SK-N-SH (cell line): ENCODE data around the gene CASK. TPM values are rescaled to one million over a fixed set of nuclear protein-coding genes. Genes with fewer than 3 reads are reported as not detected.

ENCODE experiments used
- CTCF ChIA-PET: fragments of 300-600, 350-600 bp; formaldehyde crosslinking; extraction: SDS; loops from one replicate; lab custom pipeline; 2021; lab: Yijun Ruan, JAX
- POLR2A ChIA-PET: fragments of 350-600 bp; sonication (Branson Sonifier 250); formaldehyde crosslinking; extraction: SDS; loops from one replicate; lab custom pipeline; 2020; ENCODE audit warnings: antibody characterized with exemption, inconsistent platforms; lab: Yijun Ruan, JAX
- DNase-seq: peaks from one replicate; pipeline ENCODE4 v3.0.0; 2012
- H2AFZ ChIP-seq: fragments of 200-600 bp; sonication (generic); 2 replicates; pipeline ENCODE4 v1.8.1; 2016; ENCODE audit warnings: antibody characterized with exemption, mild to moderate bottlenecking, low read depth
- H3F3A ChIP-seq: fragments of 200-600 bp; sonication (generic); replicated peaks from 2 replicates; pipeline ENCODE3; 2016; ENCODE audit warnings: antibody characterized with exemption, mild to moderate bottlenecking; ENCODE audit not compliant: insufficient read depth
- H3K27ac ChIP-seq, 2 experiments: fragments of 200-500 bp in 1 of 2; fragments of 200-600 bp in 1 of 2; sonication (Bioruptor generic) in 1 of 2; sonication (generic), shearing (Covaris generic) in 1 of 2; 2 replicates each; pipeline versions ENCODE4 v1.5.1 to v1.6.1; 2014 to 2016; ENCODE audit warnings: low read depth in 2 of 2, inconsistent platforms in 1 of 2, low read length in 1 of 2, mild to moderate bottlenecking in 1 of 2, mixed read lengths in 1 of 2
- H3K27me3 ChIP-seq: fragments of 200-600 bp; sonication (generic), shearing (Covaris generic); 2 replicates; pipeline ENCODE4 v1.6.1; 2016; ENCODE audit warnings: mixed run types; ENCODE audit not compliant: insufficient read depth
- H3K36me3 ChIP-seq, 2 experiments: fragments of 200-500 bp in 1 of 2; fragments of 200-600 bp in 1 of 2; sonication (Bioruptor generic) in 1 of 2; sonication (generic) in 1 of 2; replicated peaks in 1 of 2; 2 replicates each; pipeline versions ENCODE3 to v1.5.1; 2014 to 2016; ENCODE audit warnings: low read length in 1 of 2, mild to moderate bottlenecking in 1 of 2; ENCODE audit not compliant: insufficient read depth in 2 of 2, control insufficient read depth in 1 of 2
- H3K4me1 ChIP-seq, 2 experiments: fragments of 200-500 bp in 1 of 2; fragments of 200-600 bp in 1 of 2; sonication (Bioruptor generic) in 1 of 2; sonication (generic), shearing (Covaris generic) in 1 of 2; 2 replicates each; pipeline versions ENCODE4 v1.5.1 to v1.6.1; 2014 to 2016; ENCODE audit warnings: low read depth in 1 of 2, low read length in 1 of 2, mixed run types in 1 of 2; ENCODE audit not compliant: insufficient read depth in 2 of 2, control insufficient read depth in 1 of 2
- H3K4me2 ChIP-seq: fragments of 200-600 bp; sonication (generic), shearing (Covaris generic); 2 replicates; pipeline ENCODE4 v1.6.1; 2017; ENCODE audit warnings: mixed run types
- H3K4me3 ChIP-seq, 2 experiments: fragments of 200-500 bp in 1 of 2; fragments of 200-600 bp in 1 of 2; sonication (Bioruptor generic) in 1 of 2; sonication (generic), shearing (Covaris generic) in 1 of 2; 2 replicates each; pipeline versions ENCODE4 v1.5.1 to v1.8.1; 2014 to 2016; ENCODE audit warnings: low read depth in 2 of 2, inconsistent platforms in 1 of 2, low read length in 1 of 2, mild to moderate bottlenecking in 1 of 2, mixed read lengths in 1 of 2, moderate library complexity in 1 of 2
- H3K79me2 ChIP-seq: fragments of 200-600 bp; sonication (generic); 2 replicates; pipeline ENCODE4 v1.8.1; 2017; ENCODE audit warnings: mild to moderate bottlenecking; ENCODE audit not compliant: insufficient read depth
- H3K9ac ChIP-seq: fragments of 200-600 bp; sonication (generic); 2 replicates; pipeline ENCODE4 v1.6.1; 2017; ENCODE audit warnings: mixed run types
- H3K9me2 ChIP-seq: fragments of 200-600 bp; sonication (generic); 2 replicates; pipeline ENCODE4 v1.6.1; 2017; ENCODE audit warnings: mixed run types
- H3K9me3 ChIP-seq: fragments of 200-600 bp; sonication (generic); 2 replicates; pipeline ENCODE4 v1.6.1; 2017; ENCODE audit warnings: mixed run types, mild to moderate bottlenecking, moderate library complexity
- H4K20me1 ChIP-seq: fragments of 200-600 bp; sonication (generic); 2 replicates; pipeline ENCODE4 v1.6.1; 2017; ENCODE audit warnings: mild to moderate bottlenecking, mixed run types; ENCODE audit not compliant: insufficient read depth
- CHD2 ChIP-seq: fragments of 150-350 bp; IDR thresholded peaks from 2 replicates; pipeline ENCODE4 v1.6.1; 2018; ENCODE audit warnings: low read length; ENCODE audit not compliant: partially characterized antibody
- CTCF ChIP-seq: fragments of 200-600 bp; sonication (generic); IDR thresholded peaks from 2 replicates; pipeline ENCODE4 v1.6.1; 2017; ENCODE audit warnings: antibody characterized with exemption, mild to moderate bottlenecking, moderate library complexity
- ELF1 ChIP-seq: IDR thresholded peaks from 2 replicates; pipeline ENCODE4 v1.4.0; 2012
- EP300 ChIP-seq, 2 experiments: IDR thresholded peaks; 2 replicates each; pipeline versions ENCODE4 v1.4.0 to v1.6.1; 2012; ENCODE audit warnings: borderline replicate concordance in 1 of 2, low read depth in 1 of 2, low read length in 1 of 2
- EZH2phosphoT487 ChIP-seq: fragments of 200-600 bp; sonication (generic); IDR thresholded peaks from 2 replicates; pipeline ENCODE4 v1.6.1; 2017; ENCODE audit warnings: low read depth, mixed run types, mild to moderate bottlenecking, antibody characterized with exemption, moderate library complexity, borderline replicate concordance
- FOXJ3 ChIP-seq: sonication (generic); formaldehyde crosslinking; IDR thresholded peaks from 2 replicates; pipeline ENCODE4 v1.5.1; 2020; ENCODE audit warnings: mild to moderate bottlenecking, missing genetic modification reagents
- FOXM1 ChIP-seq: IDR thresholded peaks from 2 replicates; pipeline ENCODE4 v1.4.0; 2012; ENCODE audit warnings: low read depth, mild to moderate bottlenecking
- GABPA ChIP-seq: IDR thresholded peaks from 2 replicates; pipeline ENCODE4 v1.4.0; 2012; ENCODE audit warnings: low read depth, mild to moderate bottlenecking
- JUND ChIP-seq: IDR thresholded peaks from 2 replicates; pipeline ENCODE4 v1.4.0; 2012
- MEF2A ChIP-seq: IDR thresholded peaks from 2 replicates; pipeline ENCODE4 v1.4.0; 2012; ENCODE audit warnings: low read depth, borderline replicate concordance
- MXI1 ChIP-seq: IDR thresholded peaks from 2 replicates; pipeline ENCODE4 v1.6.1; 2012; ENCODE audit warnings: mild to moderate bottlenecking, low read depth, low read length, improper control_type of control experiment
- NRF1 ChIP-seq: IDR thresholded peaks from 2 replicates; pipeline ENCODE4 v1.6.1; 2012; ENCODE audit warnings: low read depth, mild to moderate bottlenecking, low read length
- PBX3 ChIP-seq: IDR thresholded peaks from 2 replicates; pipeline ENCODE4; 2012
- POLR2AphosphoS5 ChIP-seq: IDR thresholded peaks from 2 replicates; pipeline ENCODE4 v1.6.1; 2012; ENCODE audit warnings: low read depth, low read length
- REST ChIP-seq: IDR thresholded peaks from 2 replicates; pipeline ENCODE4 v1.6.1; 2012; ENCODE audit warnings: mild to moderate bottlenecking, low read depth, low read length, moderate library complexity
- SMC3 ChIP-seq: IDR thresholded peaks from 2 replicates; pipeline ENCODE4 v1.6.1; 2012; ENCODE audit warnings: low read depth, low read length, improper control_type of control experiment
- USF1 ChIP-seq: IDR thresholded peaks from 2 replicates; pipeline ENCODE4 v1.4.0; 2012; ENCODE audit warnings: low read depth, borderline replicate concordance
- ZBTB33 ChIP-seq: IDR thresholded peaks from 2 replicates; pipeline ENCODE4 v1.4.0; 2012; ENCODE audit warnings: low read depth, borderline replicate concordance
- polyA plus RNA-seq, 3 experiments: library from polyadenylated mRNA; depleted of rRNA; stranded (reverse); fragments of >200 nt; gene quantifications; 2 replicates each; pipeline ENCODE4 v1.2.3, GENCODE V29; 2012
- TF ChIP-seq, protein P1 (sequence below): IDR thresholded peaks from 2 replicates; pipeline ENCODE4 v1.4.0; 2012; ENCODE audit warnings: low read depth

CASK gene
- polyA plus RNA-seq, 1 of the 3 experiments (the other 2 are of a cell fraction) = 7.0 TPM

DNA sequence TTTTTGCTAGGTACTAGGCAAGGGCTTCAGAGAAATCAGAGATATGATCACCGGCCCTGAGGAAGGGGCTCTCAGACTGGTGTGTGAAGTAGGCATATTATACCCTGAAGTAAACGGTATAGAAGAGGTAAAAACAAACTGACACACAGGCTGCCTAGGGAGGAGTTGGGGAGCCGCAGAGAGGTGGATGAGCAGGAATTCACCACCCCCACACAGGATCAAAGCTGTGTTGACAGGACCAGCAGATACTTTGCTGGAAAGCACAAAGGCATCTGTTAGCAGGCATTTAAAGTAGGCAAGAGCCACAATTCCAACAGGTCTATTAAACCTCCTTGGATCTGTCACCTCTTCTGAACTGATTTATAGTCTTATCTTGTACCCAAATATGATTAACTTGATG, 306.4 kb downstream of the CASK start (continued):
- TF ChIP-seq, protein P1, sequence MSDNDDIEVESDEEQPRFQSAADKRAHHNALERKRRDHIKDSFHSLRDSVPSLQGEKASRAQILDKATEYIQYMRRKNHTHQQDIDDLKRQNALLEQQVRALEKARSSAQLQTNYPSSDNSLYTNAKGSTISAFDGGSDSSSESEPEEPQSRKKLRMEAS = no peak
- TF ChIP-seq FOXJ3 (CRISPR knock-in tag) = no peak
- TF ChIP-seq JUND = no peak
- TF ChIP-seq FOXM1 = no peak
- no peak for TF ChIP-seq NRF1
- no peak for TF ChIP-seq USF1
- no peak for TF ChIP-seq ELF1
- no peak for TF ChIP-seq SMC3

DNA sequence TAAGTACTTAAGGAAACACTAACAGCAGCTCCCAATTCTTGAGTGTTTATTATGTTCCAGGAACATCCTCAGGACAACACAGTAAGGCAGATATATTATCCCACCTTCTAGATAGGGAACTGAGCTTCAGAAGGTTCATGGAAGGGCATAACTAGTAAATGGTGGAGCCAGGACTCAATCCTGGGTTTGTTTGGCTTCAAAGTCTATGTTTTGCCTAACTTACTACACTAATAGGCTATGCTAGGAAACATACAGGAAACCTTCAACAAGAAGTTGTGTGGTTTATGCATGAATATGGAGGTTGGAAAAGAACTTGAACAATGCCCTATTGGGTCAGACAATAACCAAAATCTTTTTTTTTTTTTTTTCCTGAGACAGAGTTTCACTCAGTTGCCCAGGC, 307.1 kb downstream of the CASK start:
- TF ChIP-seq CTCF = no peak
- no peak for TF ChIP-seq EP300 (IDR thresholded peaks at IDR 0.05; ENCODE audit: borderline replicate concordance in 1 of 2, low read depth in 1 of 2, low read length in 1 of 2)
- TF ChIP-seq FOXJ3 (CRISPR knock-in tag) = no peak
- no peak for TF ChIP-seq MEF2A
- TF ChIP-seq PBX3 = no peak
- no peak for TF ChIP-seq EZH2phosphoT487
- no peak for TF ChIP-seq GABPA
- TF ChIP-seq CHD2 = no peak
- no peak for TF ChIP-seq POLR2AphosphoS5
- no peak for TF ChIP-seq JUND
- TF ChIP-seq MXI1 = no peak
- TF ChIP-seq ZBTB33 = no peak
- no peak for TF ChIP-seq FOXM1
- no peak for TF ChIP-seq REST
- POLR2A ChIA-PET = no interaction called here
- CTCF ChIA-PET = no interaction called here
- Histone ChIP-seq H3K4me2 (no peak overlapping the region), H3K4me1 (peaks cover 0 to 4% of the 10 kb centered on the region in 2 experiments; a peak in 2 of 4 replicates), H3K27ac (no peak overlapping the region), H3F3A (no peaks in the 10 kb centered on the region), H4K20me1 (no peaks in the 10 kb centered on the region), H3K9ac (no peak overlapping the region), H2AFZ (no peak overlapping the region), H3K79me2 (no peaks in the 10 kb centered on the region), H3K4me3 (no peak overlapping the region), H3K9me3 (no peaks in the 10 kb centered on the region), H3K36me3 (no peaks in the 10 kb centered on the region), H3K9me2 (no peaks in the 10 kb centered on the region), H3K27me3 (no peaks in the 10 kb centered on the region)
- DNase-seq = no peak
